Measurements from ENCODE around the gene CTDP1. TPM values are rescaled to one million over a fixed set of nuclear protein-coding genes. Genes with fewer than 3 reads are reported as not detected.
"Not testable (repeated sequence)": the region's sequence is repeated elsewhere in the genome, so short reads cannot be mapped to it uniquely, and the experiment has no call there.

The CTDP1 gene
- total RNA-seq, 2 experiments from 2014 or later, result 11.9 to 15.4 TPM

DNA sequence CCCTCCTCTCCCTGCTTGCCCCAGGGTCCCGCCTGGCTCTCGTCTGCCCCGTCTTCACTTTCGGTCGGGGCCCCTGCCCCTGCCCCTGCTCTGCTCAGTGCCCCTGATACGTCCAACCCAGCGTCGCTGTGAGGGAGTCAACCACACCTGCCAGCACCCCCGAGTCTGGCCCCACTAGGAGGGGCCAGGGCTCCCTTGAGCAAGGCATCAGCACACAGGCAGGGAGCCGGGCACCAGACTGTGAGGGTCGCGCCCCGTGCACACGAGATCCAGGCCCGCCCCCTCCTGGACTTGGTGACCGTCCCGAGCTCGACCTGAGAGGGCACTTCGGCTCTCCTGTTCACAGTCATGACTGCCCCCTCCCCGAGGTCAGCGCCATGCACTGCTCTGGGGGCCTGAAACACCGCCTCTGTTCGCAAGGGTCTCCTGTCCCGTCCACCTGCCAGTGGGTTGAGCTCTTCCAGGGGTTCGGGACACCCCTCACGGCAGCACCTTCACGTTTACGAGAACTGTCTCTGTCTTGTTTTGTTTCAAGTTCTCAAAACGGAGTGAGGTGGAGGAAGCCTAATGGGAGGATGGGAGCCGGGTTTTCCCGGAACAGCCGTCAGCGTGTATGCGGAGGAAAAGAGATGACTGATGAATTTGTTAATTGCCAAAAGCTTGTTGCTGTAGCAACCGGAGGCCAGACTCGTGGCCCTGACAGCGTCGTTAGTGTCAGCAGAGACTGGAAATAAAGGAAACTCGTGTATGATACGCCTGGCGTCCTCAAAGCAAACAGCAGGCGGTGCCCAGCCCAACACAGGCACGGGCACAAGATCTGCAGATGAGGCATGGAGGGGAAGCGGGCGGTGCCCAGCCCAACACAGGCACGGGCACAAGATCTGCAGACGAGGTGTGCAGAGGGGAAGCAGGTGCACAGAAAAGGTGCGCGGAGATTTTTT lies 69.9 kb downstream of the CTDP1 start:
- BruUV-seq (replicated peaks), result no TSS peak
- no peak overlapping the region for H2AFZ ChIP-seq (ENCODE audit: low read length)
- no peaks in the 10 kb centered on the region; the same call in 1 of the 2 replicates for H3K36me3 ChIP-seq (ENCODE audit: insufficient read depth, low read length)
- TF ChIP-seq, protein P1, sequence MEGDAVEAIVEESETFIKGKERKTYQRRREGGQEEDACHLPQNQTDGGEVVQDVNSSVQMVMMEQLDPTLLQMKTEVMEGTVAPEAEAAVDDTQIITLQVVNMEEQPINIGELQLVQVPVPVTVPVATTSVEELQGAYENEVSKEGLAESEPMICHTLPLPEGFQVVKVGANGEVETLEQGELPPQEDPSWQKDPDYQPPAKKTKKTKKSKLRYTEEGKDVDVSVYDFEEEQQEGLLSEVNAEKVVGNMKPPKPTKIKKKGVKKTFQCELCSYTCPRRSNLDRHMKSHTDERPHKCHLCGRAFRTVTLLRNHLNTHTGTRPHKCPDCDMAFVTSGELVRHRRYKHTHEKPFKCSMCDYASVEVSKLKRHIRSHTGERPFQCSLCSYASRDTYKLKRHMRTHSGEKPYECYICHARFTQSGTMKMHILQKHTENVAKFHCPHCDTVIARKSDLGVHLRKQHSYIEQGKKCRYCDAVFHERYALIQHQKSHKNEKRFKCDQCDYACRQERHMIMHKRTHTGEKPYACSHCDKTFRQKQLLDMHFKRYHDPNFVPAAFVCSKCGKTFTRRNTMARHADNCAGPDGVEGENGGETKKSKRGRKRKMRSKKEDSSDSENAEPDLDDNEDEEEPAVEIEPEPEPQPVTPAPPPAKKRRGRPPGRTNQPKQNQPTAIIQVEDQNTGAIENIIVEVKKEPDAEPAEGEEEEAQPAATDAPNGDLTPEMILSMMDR (conservative IDR thresholded peaks at IDR 0.05; ENCODE audit: low read length), result no peak
- TF ChIP-seq EZH2phosphoT487 (IDR thresholded peaks at IDR 0.05; ENCODE audit: borderline replicate concordance, low read depth, low read length), result no peak
- CTCF ChIA-PET (ENCODE audit: unreplicated experiment), result no interaction called here
- no peaks in the 10 kb centered on the region for H3K79me2 ChIP-seq (ENCODE audit: insufficient read depth, low read depth, low read length)
- intact Hi-C loops (cut with micrococcal nuclease; ENCODE audit: unreplicated experiment), result no loop called here
- H3K4me1 ChIP-seq (ENCODE audit: insufficient read depth, low read length, poor library complexity, severe bottlenecking), result no peaks in the 10 kb centered on the region
- no peaks in the 10 kb centered on the region for H3K9me3 ChIP-seq (ENCODE audit: low read length)
- H3K27ac ChIP-seq (ENCODE audit: low read depth, low read length, poor library complexity, severe bottlenecking), result no peak overlapping the region
- no peak overlapping the region for H3K4me3 ChIP-seq (ENCODE audit: low read depth, low read length, poor library complexity, severe bottlenecking)
- H4K20me1 ChIP-seq (ENCODE audit: insufficient read depth, low read length), result no peaks in the 10 kb centered on the region
- POLR2A ChIA-PET, result no interaction called here
- DNase-seq (ENCODE audit: low spot score), result no peak
- H3K4me2 ChIP-seq (ENCODE audit: low read length), result no peak overlapping the region
- no peaks in the 10 kb centered on the region for H3K9me2 ChIP-seq (ENCODE audit: insufficient read depth, low read length)

DNA sequence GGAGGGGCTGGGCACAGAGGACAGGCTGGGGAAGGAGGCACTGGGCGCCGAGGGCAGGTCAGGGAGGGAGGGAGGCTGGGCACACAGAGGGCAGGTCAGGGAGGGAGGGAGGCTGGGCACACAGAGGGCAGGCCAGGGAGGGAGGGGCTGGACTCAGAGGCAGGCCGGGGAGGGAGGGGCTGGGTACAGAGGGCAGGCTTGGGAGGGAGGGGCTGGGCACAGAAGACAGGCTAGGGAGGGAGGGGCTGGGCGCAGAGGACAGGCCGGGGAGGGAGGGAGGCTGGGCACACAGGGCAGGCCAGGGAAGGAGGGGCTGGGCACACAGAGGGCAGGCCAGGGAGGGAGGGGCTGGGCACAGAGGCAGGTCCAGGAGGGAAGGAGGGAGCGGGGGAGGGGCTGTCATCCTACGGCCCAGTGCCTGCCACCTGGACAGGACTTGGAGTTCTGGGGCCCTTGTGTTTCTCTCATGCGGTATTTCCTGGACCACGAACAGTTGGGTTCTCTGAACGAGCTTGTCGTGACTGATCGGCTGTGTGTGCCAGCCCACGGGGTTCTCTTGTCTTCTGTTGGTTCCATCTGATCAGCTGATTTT lies 71.5 kb downstream of the CTDP1 start:
- Histone ChIP-seq H3K27ac (ENCODE audit: low read depth, low read length, poor library complexity, severe bottlenecking) (no peak overlapping the region), H3K9me3 (ENCODE audit: low read length) (no peaks in the 10 kb centered on the region), H3K79me2 (ENCODE audit: insufficient read depth, low read depth, low read length) (no peaks in the 10 kb centered on the region), H3K4me3 (ENCODE audit: low read depth, low read length, poor library complexity, severe bottlenecking) (no peak overlapping the region), H2AFZ (ENCODE audit: low read length) (no peak overlapping the region), H4K20me1 (ENCODE audit: insufficient read depth, low read length) (no peaks in the 10 kb centered on the region), H3K9me2 (ENCODE audit: insufficient read depth, low read length) (no peaks in the 10 kb centered on the region), H3K36me3 (ENCODE audit: insufficient read depth, low read length) (no peaks in the 10 kb centered on the region; the same call in 1 of the 2 replicates), H3K4me1 (ENCODE audit: insufficient read depth, low read length, poor library complexity, severe bottlenecking) (no peaks in the 10 kb centered on the region), H3K4me2 (ENCODE audit: low read length) (no peak overlapping the region)
- BruUV-seq (replicated peaks), result no TSS peak
- intact Hi-C loops (cut with micrococcal nuclease; ENCODE audit: unreplicated experiment), result no loop called here
- no peak for TF ChIP-seq EZH2phosphoT487 (IDR thresholded peaks at IDR 0.05; ENCODE audit: borderline replicate concordance, low read depth, low read length)
- TF ChIP-seq, protein P1 (conservative IDR thresholded peaks at IDR 0.05; ENCODE audit: low read length), result no peak
- ChIA-PET CTCF (ENCODE audit: unreplicated experiment) (no interaction called here), POLR2A (interaction anchor here (0.6 kb wide), 1 partner anchor 437 kb away, joined by 3 read pairs; no protein-coding TSS in a partner anchor)
- DNase-seq (ENCODE audit: low spot score), result no peak

GRCh38 chr18:79751918-79752578 lies 72.4 kb downstream of the CTDP1 start:
- H3K4me3 ChIP-seq (ENCODE audit: low read depth, low read length, poor library complexity, severe bottlenecking); H3K36me3 ChIP-seq (ENCODE audit: insufficient read depth, low read length); BruUV-seq (replicated peaks); H3K27ac ChIP-seq (ENCODE audit: low read depth, low read length, poor library complexity, severe bottlenecking); H3K4me2 ChIP-seq (ENCODE audit: low read length); H2AFZ ChIP-seq (ENCODE audit: low read length); CTCF ChIA-PET (ENCODE audit: unreplicated experiment); DNase-seq (ENCODE audit: low spot score); H3K79me2 ChIP-seq (ENCODE audit: insufficient read depth, low read depth, low read length); H3K9me2 ChIP-seq (ENCODE audit: insufficient read depth, low read length); H4K20me1 ChIP-seq (ENCODE audit: insufficient read depth, low read length); H3K4me1 ChIP-seq (ENCODE audit: insufficient read depth, low read length, poor library complexity, severe bottlenecking); H3K9me3 ChIP-seq (ENCODE audit: low read length); intact Hi-C loops (cut with micrococcal nuclease; ENCODE audit: unreplicated experiment): not testable (repeated sequence)
- POLR2A ChIA-PET, result interaction anchor here (0.6 kb wide), 1 partner anchor 438 kb away, joined by 3 read pairs; no protein-coding TSS in a partner anchor

DNA sequence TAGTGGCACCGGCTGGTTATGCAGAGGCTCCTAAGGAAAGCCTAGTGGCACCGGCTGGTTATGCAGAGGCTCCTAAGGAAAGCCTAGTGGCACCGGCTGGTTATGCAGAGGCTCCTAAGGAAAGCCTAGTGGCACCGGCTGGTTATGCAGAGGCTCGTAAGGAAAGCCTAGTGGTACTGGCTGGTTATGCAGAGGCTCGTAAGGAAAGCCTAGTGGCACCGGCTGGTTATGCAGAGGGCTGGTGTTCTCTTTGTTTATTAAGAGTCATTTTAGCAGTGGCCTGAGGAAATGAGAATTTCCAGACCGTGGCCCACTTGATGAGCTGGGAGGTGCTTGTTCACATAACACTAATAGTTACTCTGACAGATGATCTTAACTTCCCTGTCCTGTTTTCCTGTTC lies 73.3 kb downstream of the CTDP1 start:
- DNase-seq (ENCODE audit: low spot score); POLR2A ChIA-PET; CTCF ChIA-PET (ENCODE audit: unreplicated experiment); H2AFZ ChIP-seq (ENCODE audit: low read length); H3K79me2 ChIP-seq (ENCODE audit: insufficient read depth, low read depth, low read length); H3K9me2 ChIP-seq (ENCODE audit: insufficient read depth, low read length); H4K20me1 ChIP-seq (ENCODE audit: insufficient read depth, low read length); intact Hi-C loops (cut with micrococcal nuclease; ENCODE audit: unreplicated experiment); H3K4me3 ChIP-seq (ENCODE audit: low read depth, low read length, poor library complexity, severe bottlenecking); H3K9me3 ChIP-seq (ENCODE audit: low read length); H3K4me1 ChIP-seq (ENCODE audit: insufficient read depth, low read length, poor library complexity, severe bottlenecking); H3K4me2 ChIP-seq (ENCODE audit: low read length); BruUV-seq (replicated peaks); H3K36me3 ChIP-seq (ENCODE audit: insufficient read depth, low read length); H3K27ac ChIP-seq (ENCODE audit: low read depth, low read length, poor library complexity, severe bottlenecking): not testable (repeated sequence)
